Measurements from ENCODE around the gene DSC2. TPM values are rescaled to one million over a fixed set of nuclear protein-coding genes. Genes with fewer than 3 reads are reported as not detected.
"Not testable (repeated sequence)": the region's sequence is repeated elsewhere in the genome, so short reads cannot be mapped to it uniquely, and the experiment has no call there.

The DSC2 gene
- total RNA-seq, 1 experiment from 2014 or later = 22.7 TPM

GRCh38 chr18:31039426-31039825, 62.8 kb downstream of the DSC2 start:
- TF ChIP-seq CTCF (IDR thresholded peaks at IDR 0.05; ENCODE audit: insufficient read depth in 1 of 2, low read depth in 1 of 2, low read length in 1 of 2, severe bottlenecking in 1 of 2, unreplicated experiment in 1 of 2) = no peak
- Mint-ChIP-seq H3K4me1 (ENCODE audit: low read depth, unreplicated experiment) (no peaks in the 10 kb centered on the region), H3K27ac (ENCODE audit: unreplicated experiment) (no peak overlapping the region), H3K36me3 (ENCODE audit: insufficient read depth, unreplicated experiment) (no peaks in the 10 kb centered on the region), H3K9me3 (ENCODE audit: unreplicated experiment) (no peaks in the 10 kb centered on the region), H3K4me3 (ENCODE audit: unreplicated experiment) (no peak overlapping the region), H3K27me3 (ENCODE audit: insufficient read depth, unreplicated experiment) (peaks cover 5% of the 10 kb centered on the region)
- H3K9me3 ChIP-seq = no peaks in the 10 kb centered on the region
- no TSS peak for BruUV-seq (replicated peaks)
- DNase-seq = no peak
- intact Hi-C loops (cut with micrococcal nuclease; ENCODE audit: unreplicated experiment) = no loop called here
- no peaks in the 10 kb centered on the region for H3K36me3 ChIP-seq (ENCODE audit: control insufficient read depth, insufficient read depth, low read length)
- POLR2A ChIA-PET = no interaction called here
- no peaks in the 10 kb centered on the region for H3K27me3 ChIP-seq (replicated peaks; ENCODE audit: control insufficient read depth, insufficient read depth, low read length)
- CTCF ChIA-PET = no interaction called here
- no peak overlapping the region for H3K4me3 ChIP-seq (ENCODE audit: low read depth, low read length)
- 0 out of 2 replicates have a peak, but pooled peaks cover 4% of the 10 kb centered on the region for H3K4me1 ChIP-seq

GRCh38 chr18:31037686-31038085, 64.5 kb downstream of the DSC2 start:
- H3K36me3 Mint-ChIP-seq (ENCODE audit: insufficient read depth, unreplicated experiment); H3K4me1 Mint-ChIP-seq (ENCODE audit: low read depth, unreplicated experiment); DNase-seq; H3K36me3 ChIP-seq (ENCODE audit: control insufficient read depth, insufficient read depth, low read length); H3K27me3 ChIP-seq (replicated peaks; ENCODE audit: control insufficient read depth, insufficient read depth, low read length); intact Hi-C loops (cut with micrococcal nuclease; ENCODE audit: unreplicated experiment); H3K4me3 Mint-ChIP-seq (ENCODE audit: unreplicated experiment); CTCF ChIA-PET; POLR2A ChIA-PET; BruUV-seq (replicated peaks); H3K27ac Mint-ChIP-seq (ENCODE audit: unreplicated experiment); H3K4me1 ChIP-seq; H3K27me3 Mint-ChIP-seq (ENCODE audit: insufficient read depth, unreplicated experiment); H3K9me3 ChIP-seq; H3K4me3 ChIP-seq (ENCODE audit: low read depth, low read length); H3K9me3 Mint-ChIP-seq (ENCODE audit: unreplicated experiment): not testable (repeated sequence)

- no peak for TF ChIP-seq CTCF (IDR thresholded peaks at IDR 0.05; ENCODE audit: insufficient read depth in 1 of 2, low read depth in 1 of 2, low read length in 1 of 2, severe bottlenecking in 1 of 2, unreplicated experiment in 1 of 2)
- Mint-ChIP-seq H3K9me3 (ENCODE audit: unreplicated experiment) (no peaks in the 10 kb centered on the region), H3K4me1 (ENCODE audit: low read depth, unreplicated experiment) (peaks cover 8% of the 10 kb centered on the region), H3K27me3 (ENCODE audit: insufficient read depth, unreplicated experiment) (no peaks in the 10 kb centered on the region), H3K4me3 (ENCODE audit: unreplicated experiment) (no peak overlapping the region), H3K36me3 (ENCODE audit: insufficient read depth, unreplicated experiment) (no peaks in the 10 kb centered on the region), H3K27ac (ENCODE audit: unreplicated experiment) (no peak overlapping the region)
- POLR2A ChIA-PET = no interaction called here
- intact Hi-C loops (cut with micrococcal nuclease; ENCODE audit: unreplicated experiment) = no loop called here
- BruUV-seq (replicated peaks) = no TSS peak
- Histone ChIP-seq H3K4me1 (0 out of 2 replicates have a peak, but pooled peaks cover 4% of the 10 kb centered on the region), H3K4me3 (ENCODE audit: low read depth, low read length) (no peak overlapping the region), H3K27me3 (replicated peaks; ENCODE audit: control insufficient read depth, insufficient read depth, low read length) (no peaks in the 10 kb centered on the region), H3K36me3 (ENCODE audit: control insufficient read depth, insufficient read depth, low read length) (no peaks in the 10 kb centered on the region), H3K9me3 (no peaks in the 10 kb centered on the region)
- no peak for DNase-seq
- CTCF ChIA-PET = no interaction called here
Observed at GRCh38 chr18:31034541-31034940, 67.7 kb downstream of the DSC2 start.
